OCI-LY3 (cell line): ENCODE measurements around the gene KIAA1671.

ENCODE experiments used
- H2AFZ ChIP-seq: fragments of 200-600, 300-600 bp; shearing (Covaris generic); 2 replicates; pipeline ENCODE4 v1.6.0; 2014; ENCODE audit warnings: antibody characterized with exemption, low read depth, low read length
- H3K27ac ChIP-seq: fragments of 200-600, 300-600 bp; sonication (generic); 2 replicates; pipeline ENCODE4 v1.5.1; 2014; ENCODE audit warnings: mild to moderate bottlenecking, low read length, moderate library complexity, mixed read lengths
- H3K27me3 ChIP-seq: fragments of 200-600, 300-600 bp; sonication (generic); 2 replicates; pipeline ENCODE4 v1.6.1; 2014; ENCODE audit warnings: low read depth, low read length, mixed read lengths
- H3K36me3 ChIP-seq: fragments of 200-600, 300-600 bp; sonication (generic); replicated peaks from 2 replicates; pipeline ENCODE3; 2014; ENCODE audit warnings: low read depth, low read length, mixed read lengths
- H3K4me1 ChIP-seq: fragments of 300-600, 200-600 bp; sonication (generic); 2 replicates; pipeline ENCODE4 v1.6.1; 2014; ENCODE audit warnings: low read length, mixed read lengths
- H3K4me2 ChIP-seq: fragments of 200-600, 300-600 bp; sonication (generic); 2 replicates; pipeline ENCODE4 v1.6.1; 2014; ENCODE audit warnings: low read length, mixed read lengths
- H3K4me3 ChIP-seq: fragments of 300-600, 200-600 bp; sonication (generic); 2 replicates; pipeline ENCODE4 v1.5.1; 2014; ENCODE audit warnings: antibody characterized with exemption, mild to moderate bottlenecking, low read length, moderate library complexity
- H3K79me2 ChIP-seq: fragments of 300-600, 200-600 bp; shearing (Covaris generic); 2 replicates; pipeline ENCODE4 v1.6.1; 2014; ENCODE audit warnings: mild to moderate bottlenecking, low read length, mixed read lengths
- H3K9ac ChIP-seq: fragments of 300-600, 200-600 bp; shearing (Covaris generic); 2 replicates; pipeline ENCODE4 v1.6.0; 2014; ENCODE audit warnings: mild to moderate bottlenecking, low read length, moderate library complexity
- H3K9me3 ChIP-seq: fragments of 200-600, 300-600 bp; shearing (Covaris generic); 2 replicates; pipeline ENCODE4 v1.6.1; 2014; ENCODE audit warnings: low read length, mixed read lengths; ENCODE audit not compliant: insufficient read depth
- H4K20me1 ChIP-seq: fragments of 200-600, 300-600 bp; sonication (generic); 2 replicates; pipeline ENCODE4 v1.6.1; 2016; ENCODE audit warnings: low read length, mixed read lengths; ENCODE audit not compliant: insufficient read depth
- EZH2phosphoT487 ChIP-seq: fragments of 200-600 bp; shearing (Covaris generic); IDR thresholded peaks from 2 replicates; pipeline ENCODE4 v1.6.1; 2018; ENCODE audit warnings: antibody characterized with exemption, mixed run types, low read depth
- TF ChIP-seq, protein P1 (sequence below): fragments of 200-600, 300-600 bp; sonication (generic); IDR thresholded peaks from 2 replicates; pipeline ENCODE4 v1.5.1; 2014; ENCODE audit warnings: antibody characterized with exemption, low read length, low read depth

The KIAA1671 gene

GRCh38 chr22:25090225-25090890 lies 137.8 kb downstream of the KIAA1671 start:
- Histone ChIP-seq H3K79me2 (no peaks in the 10 kb centered on the region), H4K20me1 (no peaks in the 10 kb centered on the region), H3K27me3 (peaks cover 13% of the 10 kb centered on the region; the same call in 1 of the 2 replicates), H3K4me1 (peaks cover 22% of the 10 kb centered on the region), H3K4me3 (no peak overlapping the region), H3K27ac (no peak overlapping the region), H3K4me2 (no peak overlapping the region), H3K9ac (no peak overlapping the region), H2AFZ (no peak overlapping the region), H3K36me3 (no peaks in the 10 kb centered on the region), H3K9me3 (no peaks in the 10 kb centered on the region)
- no peak for TF ChIP-seq EZH2phosphoT487
- TF ChIP-seq, protein P1, sequence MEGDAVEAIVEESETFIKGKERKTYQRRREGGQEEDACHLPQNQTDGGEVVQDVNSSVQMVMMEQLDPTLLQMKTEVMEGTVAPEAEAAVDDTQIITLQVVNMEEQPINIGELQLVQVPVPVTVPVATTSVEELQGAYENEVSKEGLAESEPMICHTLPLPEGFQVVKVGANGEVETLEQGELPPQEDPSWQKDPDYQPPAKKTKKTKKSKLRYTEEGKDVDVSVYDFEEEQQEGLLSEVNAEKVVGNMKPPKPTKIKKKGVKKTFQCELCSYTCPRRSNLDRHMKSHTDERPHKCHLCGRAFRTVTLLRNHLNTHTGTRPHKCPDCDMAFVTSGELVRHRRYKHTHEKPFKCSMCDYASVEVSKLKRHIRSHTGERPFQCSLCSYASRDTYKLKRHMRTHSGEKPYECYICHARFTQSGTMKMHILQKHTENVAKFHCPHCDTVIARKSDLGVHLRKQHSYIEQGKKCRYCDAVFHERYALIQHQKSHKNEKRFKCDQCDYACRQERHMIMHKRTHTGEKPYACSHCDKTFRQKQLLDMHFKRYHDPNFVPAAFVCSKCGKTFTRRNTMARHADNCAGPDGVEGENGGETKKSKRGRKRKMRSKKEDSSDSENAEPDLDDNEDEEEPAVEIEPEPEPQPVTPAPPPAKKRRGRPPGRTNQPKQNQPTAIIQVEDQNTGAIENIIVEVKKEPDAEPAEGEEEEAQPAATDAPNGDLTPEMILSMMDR: no peak

DNA sequence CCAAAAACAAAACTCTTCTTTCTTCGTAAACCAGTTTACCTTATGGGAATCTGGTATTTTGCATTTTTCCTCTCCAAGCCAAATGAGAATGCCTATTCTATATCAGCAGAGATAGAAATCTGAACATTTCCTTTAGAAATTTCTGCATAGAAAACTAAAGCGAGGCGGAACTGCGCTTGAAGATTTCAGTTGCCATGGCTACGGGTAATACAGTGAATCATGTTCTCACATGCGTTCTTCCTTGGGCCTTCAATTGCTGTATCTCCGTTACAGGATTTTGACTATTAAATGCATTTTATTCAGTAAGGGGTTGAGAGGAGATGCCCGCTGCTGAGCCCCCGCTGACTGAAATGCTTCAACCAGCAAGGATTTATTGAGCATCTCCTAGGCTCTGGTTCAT lies 138.9 kb downstream of the KIAA1671 start:
- Histone ChIP-seq H3K36me3 (no peaks in the 10 kb centered on the region), H3K4me1 (peaks cover 11% of the 10 kb centered on the region), H3K4me2 (no peak overlapping the region), H3K79me2 (no peaks in the 10 kb centered on the region), H3K27ac (no peak overlapping the region), H2AFZ (no peak overlapping the region), H3K9ac (no peak overlapping the region), H3K9me3 (no peaks in the 10 kb centered on the region), H3K27me3 (peaks cover 13% of the 10 kb centered on the region; the same call in 1 of the 2 replicates), H3K4me3 (no peak overlapping the region), H4K20me1 (no peaks in the 10 kb centered on the region)
- no peak for TF ChIP-seq EZH2phosphoT487
- TF ChIP-seq, protein P1: no peak

- Histone ChIP-seq H3K4me2 (no peak overlapping the region), H4K20me1 (no peaks in the 10 kb centered on the region), H3K27ac (no peak overlapping the region), H3K9ac (no peak overlapping the region), H3K9me3 (no peaks in the 10 kb centered on the region), H3K27me3 (peaks cover 13% of the 10 kb centered on the region; the same call in 1 of the 2 replicates), H2AFZ (no peak overlapping the region), H3K4me1 (peaks cover 6% of the 10 kb centered on the region), H3K4me3 (no peak overlapping the region), H3K36me3 (no peaks in the 10 kb centered on the region), H3K79me2 (no peaks in the 10 kb centered on the region)
- TF ChIP-seq, protein P1: no peak
- no peak for TF ChIP-seq EZH2phosphoT487
Measured at GRCh38 chr22:25092119-25092518, 139.6 kb downstream of the KIAA1671 start.

DNA sequence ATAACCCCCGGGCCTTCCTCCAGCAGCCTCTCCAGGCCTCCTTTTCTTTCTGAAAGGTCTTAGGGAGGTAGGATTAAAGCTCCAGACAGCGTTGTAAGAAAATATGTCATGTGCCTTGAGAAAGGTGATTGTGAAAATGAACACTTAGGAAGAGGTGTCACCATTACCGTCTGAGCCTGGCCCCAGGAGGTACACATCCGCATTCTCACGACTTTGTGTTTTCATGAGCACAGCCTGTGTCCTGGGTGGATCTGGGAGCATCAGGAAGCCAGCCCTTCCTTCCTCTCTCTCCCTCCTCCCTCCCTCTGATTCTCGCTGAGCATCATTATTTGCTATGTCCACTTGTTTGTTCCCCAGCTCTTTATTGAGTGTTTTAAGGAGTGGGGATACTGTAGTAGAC lies 142.1 kb downstream of the KIAA1671 start:
- Histone ChIP-seq H3K27ac (no peak overlapping the region), H3K79me2 (no peaks in the 10 kb centered on the region), H3K4me2 (no peak overlapping the region), H3K9me3 (no peaks in the 10 kb centered on the region), H3K9ac (no peak overlapping the region), H3K4me1 (peaks cover 6% of the 10 kb centered on the region), H3K4me3 (no peak overlapping the region), H4K20me1 (no peaks in the 10 kb centered on the region), H3K36me3 (no peaks in the 10 kb centered on the region), H2AFZ (no peak overlapping the region), H3K27me3 (peaks cover 20% of the 10 kb centered on the region)
- TF ChIP-seq, protein P1: no peak
- no peak for TF ChIP-seq EZH2phosphoT487
